GDM1 (cell line): Measurements from ENCODE around the gene NCAN.
A peak's percentile ranks its signal among the peaks of the same experiment; 100 is the strongest.
"Not testable (repeated sequence)": the region's sequence is repeated elsewhere in the genome, so short reads cannot be mapped to it uniquely, and the experiment has no call there.

Source experiments
- DNase-seq: peaks from one replicate; lab custom pipeline; 2025; lab: John Stamatoyannopoulos, UW

NCAN gene

DNA sequence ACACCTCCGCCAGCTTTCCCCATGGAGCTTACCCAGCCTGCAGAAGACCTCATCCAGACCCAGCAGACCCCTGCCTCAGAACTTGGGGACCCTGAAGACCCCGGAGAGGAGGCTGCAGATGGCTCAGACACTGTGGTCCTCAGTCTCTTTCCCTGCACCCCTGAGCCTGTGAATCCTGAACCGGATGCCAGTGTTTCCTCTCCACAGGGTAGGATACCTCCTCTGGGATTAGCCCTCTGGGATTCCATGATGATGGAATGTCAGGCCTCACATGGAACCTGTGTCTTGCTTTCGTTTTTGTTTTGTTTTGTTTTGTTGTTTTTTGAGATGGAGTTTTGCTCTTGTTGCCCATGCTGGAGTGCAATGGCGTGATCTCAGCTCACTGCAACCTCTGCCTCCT lies 17.8 kb upstream of the NCAN start:
- DNase-seq = no peak

DNA sequence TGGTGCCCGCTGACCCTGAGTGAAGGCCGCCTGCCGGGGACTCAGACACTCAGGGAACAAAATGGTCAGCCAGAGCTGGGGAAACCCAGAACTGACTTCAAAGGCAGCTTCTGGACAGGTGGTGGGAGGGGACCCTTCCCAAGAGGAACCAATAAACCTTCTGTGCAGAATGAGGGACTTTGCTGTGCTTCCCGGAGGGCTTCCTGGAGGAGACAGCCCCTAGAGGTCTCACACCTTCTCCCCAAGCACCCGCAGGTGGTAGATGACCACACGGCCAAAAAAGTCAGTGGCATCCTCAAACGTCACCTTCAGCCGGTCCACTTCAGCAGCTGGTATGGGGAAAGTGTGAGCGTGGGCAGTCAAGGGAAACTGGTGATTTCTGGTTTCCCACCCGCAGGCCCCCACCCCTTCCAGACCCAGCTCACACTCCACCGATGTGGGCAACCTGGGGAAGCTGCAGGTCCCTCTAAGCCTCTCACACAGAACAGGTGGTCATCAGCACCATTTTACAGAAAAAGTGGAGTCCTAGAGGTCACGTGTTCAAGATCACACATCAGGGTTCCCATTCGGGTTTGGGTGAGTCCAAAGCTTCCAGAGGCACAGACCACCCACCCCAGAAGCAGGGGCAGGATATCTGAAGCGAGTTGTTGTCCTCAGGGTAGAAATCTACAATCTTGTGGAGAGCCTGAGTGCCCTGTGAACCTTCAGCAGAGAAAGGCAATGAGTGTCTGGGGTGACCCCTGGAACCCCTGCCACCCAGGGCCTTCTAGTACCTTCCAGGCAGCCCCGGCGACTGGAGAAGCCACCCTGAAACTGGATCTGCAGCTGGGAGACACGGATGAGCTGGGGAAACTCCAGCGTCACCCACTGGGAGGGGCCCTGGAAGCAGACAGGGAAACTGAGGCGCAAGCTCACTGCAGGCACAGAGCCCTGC lies 9.8 kb upstream of the NCAN start:
- no peak for DNase-seq

DNA sequence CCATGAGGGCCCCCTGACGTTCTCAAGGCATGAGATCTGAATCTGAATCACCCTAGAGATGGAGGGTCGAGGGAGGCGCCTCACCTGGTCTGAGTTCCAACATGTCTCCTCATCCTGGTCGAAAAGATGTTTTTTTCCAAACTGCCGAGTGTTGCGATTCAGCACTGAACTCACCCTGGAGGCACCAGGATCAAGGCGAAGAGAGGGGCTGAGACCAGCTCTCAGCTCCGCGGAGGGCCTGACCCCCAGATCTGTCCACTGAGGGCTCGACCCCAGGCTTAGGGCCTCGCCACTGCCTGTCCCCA lies 9.1 kb upstream of the NCAN start:
- no peak for DNase-seq

DNA sequence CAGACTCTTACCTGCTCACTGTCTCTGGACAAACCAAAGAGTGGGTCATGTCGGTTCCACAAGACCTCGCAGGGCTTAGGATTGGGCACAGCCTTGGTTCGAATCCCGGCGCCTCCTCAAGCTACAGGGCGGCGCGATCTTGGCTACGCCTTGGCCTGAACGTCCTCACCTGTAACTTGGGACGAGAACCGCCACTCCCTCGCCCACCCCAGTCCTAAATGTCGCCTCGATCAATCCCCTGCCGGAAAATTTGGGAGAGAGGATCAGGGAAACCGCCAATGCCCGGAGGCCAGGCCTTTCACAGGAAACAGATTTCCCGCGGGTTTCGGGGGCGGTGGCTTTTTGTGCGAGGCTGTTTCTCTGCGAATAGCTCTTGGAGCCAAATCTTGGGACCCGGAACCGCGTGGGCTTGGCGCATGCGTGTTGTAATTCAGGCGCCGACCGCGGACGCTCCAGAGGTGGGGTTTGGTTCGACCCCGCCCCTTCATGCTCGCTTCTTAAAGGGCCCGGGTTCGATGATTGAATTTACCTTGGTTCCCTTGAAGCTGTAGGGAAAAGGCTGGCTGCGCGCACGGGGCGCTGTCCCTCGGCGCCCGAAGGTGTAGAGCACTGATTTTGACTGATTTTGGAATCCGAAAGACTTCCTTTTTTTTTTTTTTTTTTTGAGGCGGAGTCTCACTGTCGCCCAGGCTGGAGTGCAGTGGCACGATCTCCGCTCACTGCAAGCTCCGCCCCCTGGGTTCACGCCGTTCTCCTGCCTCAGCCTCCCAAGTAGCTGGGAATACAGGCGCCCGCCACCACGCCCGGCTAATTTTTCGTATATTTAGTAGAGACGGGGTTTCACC lies 8.5 kb upstream of the NCAN start, which contains the start of gene NR2C2AP:
Gene NR2C2AP (minus strand): TSS at position 403 of the 845 bp plus-strand sequence. CDS start 354 bp downstream, at position 49.
- DNase-seq = peak; percentile 87

DNA sequence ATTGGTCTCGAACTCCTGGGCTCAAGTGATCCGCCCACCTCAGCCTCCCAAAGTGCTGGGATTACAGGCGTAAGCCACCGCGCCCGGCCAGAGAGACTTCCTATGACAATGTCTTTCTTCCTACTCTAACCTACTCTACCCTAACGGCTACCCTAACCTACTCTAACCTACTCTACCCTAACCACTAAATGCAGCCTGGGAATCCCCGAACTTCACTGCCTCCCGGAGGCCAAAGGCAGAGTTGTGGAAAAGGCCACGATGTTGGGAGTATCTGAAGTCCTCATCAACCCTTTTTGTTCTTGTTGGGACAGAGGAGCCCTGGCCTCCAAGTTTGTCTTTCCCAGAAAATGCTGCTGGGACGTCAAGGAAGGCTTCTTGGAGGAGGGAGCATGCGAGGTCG lies 7.6 kb upstream of the NCAN start:
- no peak for DNase-seq

DNA sequence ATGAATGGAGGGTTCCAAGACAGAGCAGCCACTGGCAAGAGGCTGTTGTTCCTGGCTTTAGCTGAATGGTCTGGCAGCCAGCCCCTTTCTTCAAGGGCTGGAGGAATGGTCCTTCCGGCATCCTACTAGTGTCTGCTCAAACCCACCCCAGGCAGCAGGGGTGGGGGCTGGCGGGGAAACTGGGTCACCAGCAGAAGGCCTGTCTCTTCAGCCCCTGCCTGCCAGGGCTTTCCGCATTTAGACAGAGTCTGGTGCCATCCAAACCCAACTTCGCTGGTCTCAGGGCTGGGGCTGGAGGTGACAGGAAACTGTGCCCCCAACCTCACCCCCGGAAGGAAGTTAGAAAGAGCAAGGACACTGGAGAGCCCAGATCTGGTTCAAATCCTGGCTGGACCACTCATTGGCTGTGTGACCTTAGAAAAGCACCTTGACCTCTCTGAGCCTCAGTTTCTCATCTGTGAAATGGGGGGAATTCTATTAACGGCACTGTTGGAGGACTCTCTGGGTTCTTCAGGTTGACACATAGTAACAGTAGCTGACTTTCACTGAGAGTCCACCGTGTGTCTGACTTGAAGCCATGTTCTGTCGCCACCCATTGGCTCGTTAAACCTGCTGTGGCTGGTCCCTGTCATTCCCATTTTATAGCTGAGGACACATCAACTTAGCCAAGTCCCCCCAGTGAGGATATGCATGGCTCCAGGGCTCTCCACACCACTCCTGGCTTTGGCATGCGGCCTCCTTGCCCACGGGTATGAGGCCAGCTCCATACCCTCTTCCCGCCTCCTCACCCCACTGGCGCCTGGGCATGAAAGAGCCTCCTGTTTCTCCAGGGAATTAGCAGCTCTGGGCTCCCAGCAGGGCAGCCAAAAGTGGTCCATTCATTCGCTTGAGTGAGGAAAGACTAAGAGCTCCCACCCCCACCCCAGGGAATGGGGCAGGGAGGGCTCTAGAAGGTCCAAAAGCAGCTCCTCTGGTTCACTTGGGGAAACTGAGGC lies 6.0 kb upstream of the NCAN start:
- DNase-seq = no peak

DNA sequence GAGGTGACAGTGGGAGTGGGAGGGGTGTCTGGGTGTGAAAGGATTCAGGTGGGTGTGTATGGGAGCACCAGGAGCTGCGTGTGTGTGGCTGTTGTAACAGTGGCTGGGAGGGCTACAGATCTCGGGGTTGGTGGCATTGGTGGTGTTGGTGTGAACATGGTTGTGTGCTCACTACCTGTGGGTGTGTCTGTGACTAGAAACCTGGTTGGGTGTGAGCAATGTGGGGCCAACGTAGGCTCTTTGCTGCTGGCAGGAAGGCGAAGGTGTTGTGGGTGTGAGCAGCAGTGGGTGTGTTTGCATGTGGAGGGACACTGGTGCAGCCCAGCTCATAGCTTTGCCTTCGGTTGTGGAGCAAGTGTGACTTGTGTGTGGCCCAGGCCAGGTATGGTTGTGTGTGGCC lies 4.8 kb upstream of the NCAN start:
- no peak for DNase-seq

DNA sequence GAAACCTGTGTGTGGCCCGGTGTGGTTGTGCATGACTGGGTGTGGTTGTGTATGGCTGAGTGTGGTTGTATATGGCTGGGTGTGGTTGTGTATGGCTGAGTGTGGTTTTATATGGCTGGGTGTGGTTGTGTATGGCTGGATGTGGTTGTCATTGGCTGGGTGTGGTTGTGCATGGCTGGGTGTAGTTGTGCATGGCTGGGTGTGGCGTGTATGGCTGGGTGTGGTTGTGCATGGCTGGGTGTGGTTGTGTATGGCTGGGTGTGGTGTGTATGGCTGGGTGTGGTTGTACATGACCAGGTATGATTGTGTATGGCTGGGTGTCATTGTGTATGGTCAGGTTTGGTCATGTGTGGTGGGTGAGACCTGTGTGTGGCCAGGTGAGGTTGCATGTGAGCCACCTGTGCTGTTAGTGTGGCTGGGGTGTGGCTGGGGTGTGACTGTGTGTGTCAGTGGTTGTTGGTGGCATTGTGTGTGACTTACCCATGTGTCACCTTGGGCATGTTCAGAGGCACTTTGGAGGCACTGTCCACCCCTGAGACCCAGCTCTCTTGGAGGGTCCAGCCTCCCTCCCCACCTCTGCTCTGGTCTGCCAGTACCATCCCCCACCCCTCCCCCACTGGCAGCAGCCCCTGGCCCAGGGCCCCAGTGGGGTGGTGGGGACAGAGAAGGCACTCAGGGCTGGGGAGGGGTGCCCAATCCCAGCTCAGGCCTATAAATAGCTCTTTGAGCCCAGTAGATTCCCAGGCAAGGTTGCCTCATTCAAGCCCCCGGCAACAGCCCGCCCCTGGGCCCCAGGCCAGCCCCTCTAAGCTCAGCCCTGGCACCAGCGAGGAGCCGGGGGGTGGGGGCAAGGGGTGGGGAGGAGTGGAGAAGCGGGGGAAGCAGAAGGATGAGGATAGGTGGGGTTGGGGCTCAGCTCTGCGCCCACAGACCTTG lies 3.9 kb upstream of the NCAN start:
- DNase-seq = no peak

DNA sequence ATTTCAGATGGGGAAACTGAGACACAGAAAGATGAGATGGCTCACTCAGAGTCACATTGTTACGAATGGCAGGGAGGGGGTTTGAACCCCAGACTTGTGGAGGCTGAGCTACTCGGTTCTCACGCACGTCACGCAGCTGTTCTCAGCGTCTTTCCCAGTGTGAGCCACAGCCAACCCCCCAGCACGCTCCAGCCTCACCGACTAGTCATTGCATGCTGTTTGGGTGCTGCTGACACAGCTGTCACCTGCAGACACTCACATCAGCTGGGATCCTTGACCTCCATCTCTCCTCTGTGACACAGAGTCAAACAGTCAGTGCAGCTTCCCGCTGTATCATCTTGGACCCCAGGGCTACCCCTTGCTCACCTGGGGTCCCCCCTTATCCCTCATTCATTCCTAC lies 2.4 kb upstream of the NCAN start:
- no peak for DNase-seq

DNA sequence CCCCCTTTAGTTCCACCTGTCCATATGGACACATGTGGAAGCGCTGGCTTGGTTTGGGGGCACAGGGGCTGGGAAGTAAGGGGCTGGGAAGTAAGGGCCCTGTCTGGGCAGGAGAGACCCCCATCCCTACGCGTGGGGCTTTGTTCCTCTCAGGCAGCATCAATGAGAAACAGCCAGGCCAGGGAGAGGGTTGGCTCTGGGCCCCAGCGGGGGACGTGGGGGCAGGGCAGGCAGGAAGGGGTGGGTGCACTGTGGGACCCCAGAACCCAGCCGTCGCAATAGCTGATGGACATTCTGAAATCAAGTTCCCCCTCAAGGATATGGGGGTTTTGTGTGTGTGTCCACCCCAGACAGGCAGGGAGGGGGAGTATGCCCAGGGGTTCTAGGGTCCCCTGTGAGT lies 1.2 kb downstream of the NCAN start:
- no peak for DNase-seq

DNA sequence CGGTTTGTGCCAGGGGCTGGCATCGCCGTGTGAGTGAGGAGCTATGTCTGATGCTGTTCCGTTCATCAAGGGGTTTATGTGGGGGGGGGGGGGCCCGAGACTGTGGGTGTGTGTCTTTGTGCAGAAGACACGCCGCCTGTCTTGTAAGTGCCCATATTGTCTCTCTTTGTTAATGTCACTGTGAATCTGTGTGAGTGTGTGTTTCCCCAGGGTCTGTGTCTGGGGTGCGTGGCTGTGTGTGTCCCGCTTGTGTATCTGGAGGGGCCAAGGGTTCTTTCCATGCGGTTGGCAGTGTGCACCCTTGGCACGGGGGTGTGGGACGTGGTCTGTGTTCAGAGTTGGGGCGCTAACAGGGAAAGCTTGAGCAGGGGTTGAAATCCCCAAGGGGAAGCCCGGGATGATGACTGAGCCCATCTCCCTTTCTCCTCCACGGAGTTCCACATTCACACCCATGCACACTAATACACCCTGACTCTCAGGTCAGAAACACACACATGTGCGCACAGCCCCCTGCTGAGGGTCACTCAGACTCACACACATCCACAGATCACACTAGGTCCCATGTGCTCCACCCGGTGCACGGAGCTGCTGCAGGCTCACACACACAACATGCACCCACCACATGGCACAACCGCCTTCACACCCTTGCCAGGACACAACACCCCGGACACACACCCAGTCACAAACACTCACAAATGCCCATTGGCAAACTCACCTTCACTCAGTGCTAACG lies 1.8 kb downstream of the NCAN start:
- DNase-seq = no peak

DNA sequence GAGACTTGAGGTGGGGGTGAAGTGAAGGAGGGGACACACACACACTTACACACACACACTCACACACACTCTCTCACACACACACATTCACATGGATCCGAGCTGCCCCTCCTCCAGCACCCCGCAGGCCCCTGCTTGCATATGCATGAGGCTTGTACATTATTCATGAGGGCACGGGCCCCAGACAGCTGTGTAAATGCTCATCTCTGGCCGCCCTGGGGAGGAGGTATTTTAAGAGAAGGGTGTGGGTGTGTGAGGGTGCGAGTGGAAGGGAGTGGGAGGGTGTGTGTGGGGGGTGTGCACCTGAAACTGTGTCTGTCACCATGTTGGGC lies 2.4 kb downstream of the NCAN start:
- DNase-seq = no peak

DNA sequence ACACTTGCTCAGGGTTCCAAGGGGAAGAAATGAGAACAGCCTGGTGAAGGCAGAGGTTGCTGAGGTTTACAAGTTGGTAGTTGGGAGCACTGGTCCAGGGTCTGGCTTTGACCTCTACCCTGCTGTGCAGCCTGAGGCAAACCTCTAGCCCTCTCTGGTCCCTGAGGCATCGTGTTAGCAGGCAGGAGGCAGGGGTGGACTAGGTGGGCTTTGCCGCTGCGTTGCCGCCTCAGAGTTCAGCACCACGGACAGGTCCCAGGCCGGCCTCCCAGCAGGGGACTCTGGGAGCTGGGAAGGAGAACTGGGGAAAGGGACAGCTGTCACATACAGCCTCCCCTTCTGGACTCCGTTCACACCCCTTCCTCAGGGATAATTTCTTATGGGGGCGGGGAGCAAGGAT lies 3.1 kb downstream of the NCAN start:
- DNase-seq = peak; percentile 31

DNA sequence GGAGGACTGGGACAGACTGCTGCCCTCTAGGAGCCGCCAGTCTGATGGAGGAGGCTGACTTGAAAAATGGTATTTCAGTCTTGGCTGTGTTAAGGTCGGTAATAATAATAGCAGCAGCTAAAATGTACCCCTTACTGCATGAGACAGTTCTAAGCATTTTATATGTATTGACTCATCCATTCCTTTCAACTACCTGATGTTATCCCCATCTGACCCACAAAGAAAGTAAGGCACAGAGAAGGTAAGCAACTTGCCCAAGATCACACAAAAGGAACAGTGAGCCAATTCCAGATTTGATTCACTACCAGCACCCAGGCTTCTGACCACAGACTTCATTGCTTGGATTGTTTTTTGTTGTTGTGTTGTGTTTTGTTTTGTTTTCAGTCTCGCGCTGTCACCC lies 4.0 kb downstream of the NCAN start:
- DNase-seq = no peak

DNA sequence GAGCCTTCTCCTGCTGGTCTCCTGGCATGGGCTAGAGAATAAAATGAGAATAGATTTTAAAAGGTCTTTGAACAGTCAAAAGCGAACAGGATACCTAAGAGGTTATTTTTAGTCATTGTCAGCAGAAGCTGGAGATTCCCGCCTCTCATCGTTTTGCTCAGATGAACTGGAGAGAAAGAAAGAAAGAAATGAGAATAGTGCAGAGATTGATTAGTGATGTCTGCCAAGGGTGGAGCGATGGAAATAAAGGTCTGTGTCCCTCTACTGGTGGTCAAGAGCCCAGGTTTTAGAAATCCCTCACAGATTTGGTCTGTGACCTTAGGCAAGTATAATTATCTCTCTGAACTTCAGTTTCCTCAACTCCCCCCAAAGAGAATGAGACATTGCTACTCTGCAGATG lies 5.3 kb downstream of the NCAN start:
- DNase-seq = no peak

DNA sequence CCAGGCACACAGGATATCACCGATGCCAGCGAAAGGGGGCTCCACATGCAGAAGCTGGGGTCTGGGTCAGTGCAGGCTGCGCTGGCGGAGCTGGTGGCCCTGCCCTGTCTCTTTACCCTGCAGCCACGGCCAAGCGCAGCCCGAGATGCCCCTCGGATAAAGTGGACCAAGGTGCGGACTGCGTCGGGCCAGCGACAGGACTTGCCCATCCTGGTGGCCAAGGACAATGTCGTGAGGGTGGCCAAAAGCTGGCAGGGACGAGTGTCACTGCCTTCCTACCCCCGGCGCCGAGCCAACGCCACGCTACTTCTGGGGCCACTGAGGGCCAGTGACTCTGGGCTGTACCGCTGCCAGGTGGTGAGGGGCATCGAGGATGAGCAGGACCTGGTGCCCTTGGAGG lies 7.2 kb downstream of the NCAN start:
- no peak for DNase-seq

DNA sequence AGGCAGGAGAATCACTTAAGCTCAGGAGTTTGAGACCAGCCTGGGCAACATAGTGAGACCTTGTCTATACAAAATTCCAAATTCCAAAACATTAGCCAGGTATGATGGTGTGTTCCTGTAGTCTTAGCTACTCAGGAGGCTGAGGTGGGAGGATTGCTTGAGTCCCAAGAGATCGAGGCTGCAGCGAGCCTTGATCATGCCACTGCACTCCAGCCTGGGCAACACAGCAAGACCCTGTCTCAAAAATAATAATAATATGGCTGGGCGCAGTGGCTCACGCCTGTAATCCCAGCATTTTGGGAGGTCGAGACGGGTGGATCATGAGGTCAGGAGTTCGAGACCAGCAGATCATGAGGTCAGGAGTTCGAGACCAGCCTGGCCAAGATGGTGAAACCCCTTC lies 9.2 kb downstream of the NCAN start:
- DNase-seq = not testable (repeated sequence)

DNA sequence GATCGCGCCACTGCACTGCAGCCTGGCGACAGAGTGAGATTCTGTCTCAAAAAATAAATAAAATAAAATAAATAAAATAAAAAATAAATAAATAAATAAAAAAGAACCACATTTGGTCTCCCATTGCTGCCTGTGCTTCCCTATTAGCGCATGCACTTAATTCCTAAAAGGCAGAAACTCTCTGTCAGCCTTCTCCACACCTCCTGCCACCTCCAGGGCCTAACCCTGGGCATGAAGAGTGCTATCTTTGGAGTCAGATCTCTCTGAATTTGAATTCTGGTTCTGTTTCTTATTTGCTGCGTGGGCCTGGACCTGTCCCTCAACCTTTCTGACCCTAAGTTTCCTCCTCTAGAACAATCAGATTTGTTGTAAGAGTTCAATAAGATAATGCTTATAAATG lies 11.3 kb downstream of the NCAN start:
- DNase-seq = no peak

DNA sequence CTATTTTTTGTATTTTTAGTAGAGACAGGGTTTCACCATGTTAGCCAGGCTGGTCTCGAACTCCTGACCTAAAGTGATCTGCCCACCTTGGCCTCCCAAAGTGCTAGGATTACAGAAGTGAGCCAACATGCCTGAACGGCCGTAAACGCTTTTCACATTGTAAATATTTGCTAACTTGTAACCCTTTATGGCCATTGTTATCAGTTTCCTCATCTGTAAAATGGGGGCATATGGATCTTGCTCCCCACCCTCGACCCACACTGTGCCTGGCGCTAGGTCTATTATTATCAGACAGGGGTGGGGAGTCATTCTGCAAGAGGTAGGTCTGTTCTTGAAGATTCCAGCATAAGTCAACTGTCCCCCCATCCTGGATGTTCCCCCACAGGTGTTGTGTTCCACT lies 11.9 kb downstream of the NCAN start:
- DNase-seq = no peak

DNA sequence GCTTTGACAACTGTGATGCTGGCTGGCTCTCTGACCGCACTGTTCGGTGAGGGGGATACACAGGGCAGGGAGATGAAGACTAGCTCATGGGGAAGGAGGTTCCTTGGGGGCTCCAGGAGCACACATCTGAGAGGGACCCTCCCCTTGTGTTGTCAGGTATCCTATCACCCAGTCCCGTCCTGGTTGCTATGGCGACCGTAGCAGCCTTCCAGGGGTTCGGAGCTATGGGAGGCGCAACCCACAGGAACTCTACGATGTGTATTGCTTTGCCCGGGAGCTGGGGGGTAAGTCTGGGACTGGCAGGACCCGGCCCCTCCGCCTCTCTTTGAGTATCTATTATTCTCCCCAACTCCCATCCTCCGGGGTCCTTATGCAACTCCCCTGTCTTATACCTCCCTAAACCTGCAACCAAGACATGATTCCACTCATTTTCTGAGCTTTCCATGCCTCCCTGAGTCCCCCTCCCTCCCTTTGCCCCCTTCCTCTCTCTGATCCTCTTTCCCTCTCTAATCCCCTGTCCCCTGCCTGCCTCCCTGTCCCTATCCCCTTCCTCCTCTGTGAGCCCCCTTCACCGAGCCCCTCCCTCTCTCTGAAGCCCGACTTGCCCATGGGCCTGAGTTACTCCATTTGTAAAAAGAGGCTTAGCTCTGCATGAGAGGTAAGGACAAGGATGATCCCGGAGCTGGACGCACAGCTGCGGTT lies 12.5 kb downstream of the NCAN start:
- DNase-seq = no peak
